ENCODE measurements around the gene JAM3.

The JAM3 gene

GRCh38 chr11:134199531-134199930, 130.7 kb downstream of the JAM3 start:
- DNase-seq = no peak

DNA sequence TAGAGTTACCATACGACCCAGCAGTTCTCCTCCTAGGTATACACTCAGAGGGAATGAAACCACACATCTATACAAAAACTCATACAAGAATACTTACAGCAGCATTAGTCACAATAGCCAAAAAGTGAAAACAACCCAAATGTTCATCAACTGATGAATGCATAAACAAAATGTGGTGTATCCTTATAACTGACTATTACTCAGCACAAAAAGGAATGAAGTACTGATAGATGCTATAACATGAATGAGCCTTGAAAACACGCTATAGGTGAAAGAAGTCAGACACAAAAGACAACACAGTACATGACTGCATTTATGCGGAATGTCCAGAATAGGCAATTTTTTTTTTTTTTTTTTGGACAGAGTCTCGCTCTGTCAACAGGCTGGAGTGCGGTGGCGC, 131.8 kb downstream of the JAM3 start:
- no peak for DNase-seq
